Liver (tissue), 3 donors: ENCODE measurements around the gene GAD2.

Experiments
- FOXA1 ChIP-seq: IDR thresholded peaks from 2 replicates; pipeline ENCODE4 v1.6.1; 2016; ENCODE audit warnings: antibody characterized with exemption
- FOXA2 ChIP-seq: IDR thresholded peaks from 2 replicates; pipeline ENCODE4 v1.6.1; 2016; ENCODE audit warnings: antibody characterized with exemption
- GABPA ChIP-seq, 2 donors: IDR thresholded peaks in 1 of 2; conservative IDR thresholded peaks in 1 of 2; 2 replicates each; pipeline ENCODE4 v1.6.1; 2016; ENCODE audit warnings: antibody characterized with exemption in 2 of 2, mild to moderate bottlenecking in 1 of 2, moderate library complexity in 1 of 2
- HNF4G ChIP-seq: IDR thresholded peaks from 2 replicates; pipeline ENCODE4 v1.6.1; 2016; ENCODE audit warnings: antibody characterized with exemption
- JUND ChIP-seq, 2 donors: IDR thresholded peaks; 2 replicates each; pipeline ENCODE4 v1.6.1; 2016; ENCODE audit warnings: antibody characterized with exemption in 2 of 2
- SP1 ChIP-seq: IDR thresholded peaks from 2 replicates; pipeline ENCODE4 v1.6.1; 2018; ENCODE audit warnings: antibody characterized with exemption, mild to moderate bottlenecking
- TAF1 ChIP-seq: conservative IDR thresholded peaks from 2 replicates; pipeline ENCODE4 v1.6.1; 2016; ENCODE audit warnings: antibody characterized with exemption, mild to moderate bottlenecking
- YY1 ChIP-seq: IDR thresholded peaks from 2 replicates; pipeline ENCODE4 v1.6.1; 2016; ENCODE audit warnings: antibody characterized with exemption, mild to moderate bottlenecking
- TF ChIP-seq, protein P1 (sequence below): fragments of 150-350 bp; IDR thresholded peaks from 2 replicates; pipeline ENCODE4 v1.5.1; 2017; ENCODE audit warnings: improper control_type of control experiment, low read depth, low read length; ENCODE audit not compliant: missing input control
- donor health status: healthy.
- donor health status: healthy.

DNA sequence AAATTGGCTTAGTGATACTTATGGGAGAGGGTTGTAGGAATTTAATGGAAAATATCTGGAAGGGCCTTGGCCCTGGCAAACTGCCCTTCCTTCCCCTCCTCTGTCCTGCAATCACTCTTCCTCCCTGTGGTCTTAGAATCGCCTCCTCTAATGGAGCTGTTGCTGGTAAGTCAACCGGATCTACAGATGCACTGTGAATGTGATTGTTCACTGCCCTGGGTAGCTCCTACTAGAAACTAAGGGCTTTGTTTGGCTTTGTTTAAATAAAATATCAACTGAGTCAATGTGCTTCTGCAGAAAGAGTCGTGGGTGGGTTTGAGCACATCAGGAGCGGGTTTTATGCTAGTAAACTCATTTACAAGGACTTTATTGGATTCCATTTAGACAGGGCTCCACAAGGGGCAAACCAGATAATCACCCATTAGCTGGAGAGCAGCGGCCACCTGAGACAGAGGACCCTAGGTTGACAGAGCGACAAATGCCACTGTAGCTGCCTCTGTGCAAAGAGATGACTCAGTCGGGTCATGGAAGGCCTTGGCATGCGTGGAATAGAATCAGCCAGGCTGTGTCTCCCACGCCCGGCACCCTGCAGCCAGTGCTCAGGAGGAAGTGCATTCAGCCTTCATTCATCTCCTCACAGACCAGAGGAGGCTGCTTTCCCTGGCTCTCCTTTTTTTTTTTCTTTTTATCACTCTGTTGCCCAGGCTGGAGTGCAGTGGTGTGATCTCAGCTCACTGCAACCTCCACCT, 97.9 kb downstream of the GAD2 start:
- TF ChIP-seq YY1 (no peak), FOXA1 (no peak), FOXA2 (no peak), TAF1 (no peak), JUND (IDR thresholded peaks at IDR 0.05) (no peak), GABPA (IDR thresholded peaks at IDR 0.05 in 1 of 2, conservative IDR thresholded peaks at IDR 0.05 in 1 of 2) (no peak), HNF4G (no peak), SP1 (no peak)
- TF ChIP-seq, protein P1, sequence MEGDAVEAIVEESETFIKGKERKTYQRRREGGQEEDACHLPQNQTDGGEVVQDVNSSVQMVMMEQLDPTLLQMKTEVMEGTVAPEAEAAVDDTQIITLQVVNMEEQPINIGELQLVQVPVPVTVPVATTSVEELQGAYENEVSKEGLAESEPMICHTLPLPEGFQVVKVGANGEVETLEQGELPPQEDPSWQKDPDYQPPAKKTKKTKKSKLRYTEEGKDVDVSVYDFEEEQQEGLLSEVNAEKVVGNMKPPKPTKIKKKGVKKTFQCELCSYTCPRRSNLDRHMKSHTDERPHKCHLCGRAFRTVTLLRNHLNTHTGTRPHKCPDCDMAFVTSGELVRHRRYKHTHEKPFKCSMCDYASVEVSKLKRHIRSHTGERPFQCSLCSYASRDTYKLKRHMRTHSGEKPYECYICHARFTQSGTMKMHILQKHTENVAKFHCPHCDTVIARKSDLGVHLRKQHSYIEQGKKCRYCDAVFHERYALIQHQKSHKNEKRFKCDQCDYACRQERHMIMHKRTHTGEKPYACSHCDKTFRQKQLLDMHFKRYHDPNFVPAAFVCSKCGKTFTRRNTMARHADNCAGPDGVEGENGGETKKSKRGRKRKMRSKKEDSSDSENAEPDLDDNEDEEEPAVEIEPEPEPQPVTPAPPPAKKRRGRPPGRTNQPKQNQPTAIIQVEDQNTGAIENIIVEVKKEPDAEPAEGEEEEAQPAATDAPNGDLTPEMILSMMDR: no peak
